ENCODE data around the gene SUPT20HL2.
"Not testable (repeated sequence)": the region's sequence is repeated elsewhere in the genome, so short reads cannot be mapped to it uniquely, and the experiment has no call there.

The SUPT20HL2 gene

DNA sequence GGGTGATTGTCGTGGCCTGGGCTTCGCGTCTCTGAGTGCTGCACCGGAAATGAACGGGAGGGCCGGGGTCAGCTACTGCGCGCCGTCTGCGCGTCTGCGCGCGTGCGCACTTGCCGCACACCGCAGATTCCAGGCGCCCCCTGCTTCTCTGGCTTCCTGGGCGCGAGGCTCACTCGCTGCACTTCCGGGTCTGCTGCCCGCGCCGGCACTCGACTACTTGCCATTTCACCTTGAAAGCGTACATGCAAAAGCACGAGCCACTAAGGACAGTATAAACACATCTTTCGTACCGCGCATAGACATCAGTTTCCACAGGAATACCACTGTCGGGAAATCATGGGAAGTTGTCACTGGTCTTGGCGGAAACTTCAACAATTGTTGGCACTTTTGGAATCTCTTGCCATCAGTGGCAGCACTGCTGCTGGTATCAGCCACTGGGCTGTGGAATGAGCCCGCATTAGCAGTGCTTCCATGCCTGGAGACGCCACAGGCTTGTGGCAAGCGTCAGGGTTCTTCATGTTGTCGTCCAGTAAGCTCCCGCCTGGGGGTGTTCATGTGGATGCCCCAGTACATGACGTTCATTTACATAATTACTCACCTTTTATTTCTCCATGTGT lies at the start of gene SUPT20HL2:
Gene SUPT20HL2, minus strand, starts transcription at position 51 of the 617 bp plus-strand sequence. CDS start 754 bp downstream, outside the sequence.
- no peaks in the 10 kb centered on the region for H3K4me1 ChIP-seq (ENCODE audit: control insufficient read depth, insufficient read depth, low read length)
- no peak within 1 kb of the TSS for H3K9ac ChIP-seq (ENCODE audit: low read length)
- H3K27me3 ChIP-seq (ENCODE audit: control insufficient read depth, insufficient read depth, low read length): no peaks in the 10 kb centered on the region
- no peaks in the 10 kb centered on the region for H3K36me3 ChIP-seq (ENCODE audit: control insufficient read depth, insufficient read depth, low read length)
- H3K4me3 ChIP-seq (ENCODE audit: low read length): no peak within 1 kb of the TSS
- no peak within 1 kb of the TSS for H3K27ac ChIP-seq (ENCODE audit: low read depth, low read length)

DNA sequence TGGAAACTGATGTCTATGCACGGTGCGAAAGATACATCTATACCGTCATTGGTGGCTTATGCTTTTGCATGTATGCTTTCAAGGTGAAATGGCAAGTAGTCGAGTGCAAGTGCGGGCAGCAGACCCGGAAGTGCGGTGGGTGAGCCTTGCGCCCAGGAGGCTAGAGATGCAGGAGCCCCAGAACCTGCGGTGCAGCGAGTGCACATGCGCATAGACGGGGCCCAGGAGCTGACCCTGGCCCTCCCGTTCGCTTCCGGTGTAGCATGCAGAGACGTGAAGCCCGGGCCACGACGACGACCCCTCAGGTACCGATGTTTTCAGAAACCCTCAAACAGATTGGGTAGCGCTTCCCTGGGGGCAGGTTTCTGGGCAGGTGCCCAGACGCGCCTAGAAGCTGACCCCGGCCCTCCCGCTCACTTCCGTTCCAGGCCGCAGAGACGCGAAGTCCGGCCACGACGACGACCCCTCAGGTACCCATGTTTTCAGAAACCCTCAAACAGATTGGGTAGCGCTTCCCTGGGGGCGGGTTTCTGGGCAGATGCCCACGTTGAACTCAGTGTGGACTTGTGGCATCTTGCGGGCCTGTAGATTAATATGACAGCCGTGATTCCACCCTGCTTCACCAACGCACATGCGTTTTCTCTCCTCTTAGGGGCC lies 48.3 kb upstream of the SUPT20HL2 start:
- H3K4me1 ChIP-seq (ENCODE audit: control insufficient read depth, insufficient read depth, low read length); H3K4me3 ChIP-seq (ENCODE audit: low read length); H3K27ac ChIP-seq (ENCODE audit: low read depth, low read length); H3K27me3 ChIP-seq (ENCODE audit: control insufficient read depth, insufficient read depth, low read length); H3K36me3 ChIP-seq (ENCODE audit: control insufficient read depth, insufficient read depth, low read length); H3K9ac ChIP-seq (ENCODE audit: low read length): not testable (repeated sequence)

DNA sequence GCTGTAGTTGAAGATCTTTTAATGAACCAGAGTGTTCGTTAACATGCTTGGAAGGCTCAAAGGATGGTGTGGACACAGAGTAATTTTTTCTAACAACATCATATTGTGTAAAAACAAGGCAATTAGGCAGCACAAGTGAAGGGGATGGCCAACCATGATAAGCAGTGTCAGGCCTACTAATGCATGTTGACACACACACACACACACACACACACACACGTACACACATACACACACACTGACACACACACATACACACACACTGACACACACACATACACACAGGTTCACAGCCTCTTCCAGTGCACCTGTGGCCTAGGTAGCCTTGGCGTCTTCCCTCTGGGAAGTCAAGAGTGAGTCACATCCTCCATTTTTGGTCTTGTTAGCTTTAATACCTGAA lies 46.4 kb upstream of the SUPT20HL2 start, which contains the start of gene SUPT20HL1:
Gene SUPT20HL1, plus strand, starts transcription at position 368 of the 400 bp plus-strand sequence. CDS start 2,122 bp downstream, outside the sequence.
- Histone ChIP-seq H3K36me3 (ENCODE audit: control insufficient read depth, insufficient read depth, low read length) (no peaks in the 10 kb centered on the region), H3K27ac (ENCODE audit: low read depth, low read length) (no peak within 1 kb of the TSS), H3K9ac (ENCODE audit: low read length) (no peak within 1 kb of the TSS), H3K4me3 (ENCODE audit: low read length) (no peak within 1 kb of the TSS), H3K27me3 (ENCODE audit: control insufficient read depth, insufficient read depth, low read length) (no peaks in the 10 kb centered on the region), H3K4me1 (ENCODE audit: control insufficient read depth, insufficient read depth, low read length) (no peaks in the 10 kb centered on the region)

GRCh38 chrX:24357106-24357505 lies 43.2 kb upstream of the SUPT20HL2 start:
- Histone ChIP-seq H3K4me1 (ENCODE audit: control insufficient read depth, insufficient read depth, low read length) (no peaks in the 10 kb centered on the region), H3K27ac (ENCODE audit: low read depth, low read length) (no peak overlapping the region), H3K9ac (ENCODE audit: low read length) (no peak overlapping the region), H3K27me3 (ENCODE audit: control insufficient read depth, insufficient read depth, low read length) (no peaks in the 10 kb centered on the region), H3K4me3 (ENCODE audit: low read length) (no peak overlapping the region), H3K36me3 (ENCODE audit: control insufficient read depth, insufficient read depth, low read length) (no peaks in the 10 kb centered on the region)

DNA sequence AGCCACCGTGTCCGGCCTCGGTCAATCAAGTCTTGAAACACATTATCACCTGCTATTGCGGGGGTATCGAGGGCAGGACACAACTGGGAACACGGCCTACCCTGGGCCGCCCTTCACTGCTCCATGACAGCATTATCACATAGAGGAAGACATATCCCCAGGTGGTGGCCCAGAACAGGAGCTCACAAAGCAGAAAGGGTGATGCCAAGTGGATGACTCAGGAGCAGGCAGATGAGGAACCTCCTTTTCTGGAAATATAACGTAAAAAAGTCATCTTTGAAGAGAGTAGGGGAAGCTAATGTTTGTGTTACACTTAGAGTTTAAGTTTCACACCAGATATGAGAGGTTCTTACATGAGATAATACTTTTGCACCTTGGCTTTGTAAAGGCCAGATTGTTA lies 41.2 kb upstream of the SUPT20HL2 start:
- H3K4me1 ChIP-seq (ENCODE audit: control insufficient read depth, insufficient read depth, low read length): no peaks in the 10 kb centered on the region
- no peaks in the 10 kb centered on the region for H3K36me3 ChIP-seq (ENCODE audit: control insufficient read depth, insufficient read depth, low read length)
- H3K27ac ChIP-seq (ENCODE audit: low read depth, low read length): no peak overlapping the region
- H3K27me3 ChIP-seq (ENCODE audit: control insufficient read depth, insufficient read depth, low read length): no peaks in the 10 kb centered on the region
- H3K9ac ChIP-seq (ENCODE audit: low read length): no peak overlapping the region
- H3K4me3 ChIP-seq (ENCODE audit: low read length): no peak overlapping the region

- Histone ChIP-seq H3K27me3 (ENCODE audit: control insufficient read depth, insufficient read depth, low read length) (no peaks in the 10 kb centered on the region), H3K27ac (ENCODE audit: low read depth, low read length) (no peak overlapping the region), H3K4me3 (ENCODE audit: low read length) (no peak overlapping the region), H3K9ac (ENCODE audit: low read length) (no peak overlapping the region), H3K36me3 (ENCODE audit: control insufficient read depth, insufficient read depth, low read length) (no peaks in the 10 kb centered on the region), H3K4me1 (ENCODE audit: control insufficient read depth, insufficient read depth, low read length) (no peaks in the 10 kb centered on the region)
Measured at GRCh38 chrX:24350217-24350616, 36.3 kb upstream of the SUPT20HL2 start.

DNA sequence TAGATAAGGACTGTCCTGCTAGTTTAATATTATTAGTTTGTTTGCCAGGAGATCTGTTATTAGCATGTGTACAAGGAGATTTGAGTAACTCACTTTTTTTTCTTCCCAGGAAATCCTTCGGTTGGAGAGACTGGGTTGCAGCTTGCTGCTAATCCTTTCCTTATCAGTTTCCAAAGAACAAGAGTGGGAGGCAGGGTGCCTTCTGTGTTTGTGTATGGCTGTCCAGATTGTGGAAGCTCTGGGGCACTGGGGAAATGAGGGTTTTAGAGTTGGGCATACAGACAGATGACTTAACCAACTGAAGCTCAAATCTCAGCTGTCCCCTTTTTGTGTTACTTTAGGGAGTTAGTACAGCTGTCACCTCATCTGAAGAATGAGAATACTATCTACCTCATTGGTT lies 34.0 kb upstream of the SUPT20HL2 start:
- H3K27ac ChIP-seq (ENCODE audit: low read depth, low read length): no peak overlapping the region
- H3K4me1 ChIP-seq (ENCODE audit: control insufficient read depth, insufficient read depth, low read length): no peaks in the 10 kb centered on the region
- H3K36me3 ChIP-seq (ENCODE audit: control insufficient read depth, insufficient read depth, low read length): no peaks in the 10 kb centered on the region

DNA sequence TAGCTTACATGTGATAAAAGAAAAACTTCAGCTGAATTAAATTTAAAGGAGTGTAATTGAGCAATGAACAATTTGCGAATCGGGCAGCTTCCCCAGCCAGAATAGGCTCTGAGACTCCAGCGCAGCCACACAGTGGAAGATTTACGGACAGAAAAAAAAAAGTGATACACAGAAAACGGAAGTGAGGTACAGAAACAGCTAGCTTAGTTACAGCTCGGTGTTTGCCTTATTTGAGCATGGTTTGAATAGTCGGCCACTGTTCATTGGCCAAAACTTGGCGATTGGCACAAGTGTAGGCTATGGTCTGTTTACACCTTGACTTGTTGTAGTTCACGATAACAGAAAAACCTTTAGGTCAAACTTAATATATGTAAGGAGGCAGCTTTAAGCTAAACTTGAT lies 29.9 kb upstream of the SUPT20HL2 start:
- no peaks in the 10 kb centered on the region for H3K27me3 ChIP-seq (ENCODE audit: control insufficient read depth, insufficient read depth, low read length)
- H3K27ac ChIP-seq (ENCODE audit: low read depth, low read length): no peak overlapping the region
- H3K4me3 ChIP-seq (ENCODE audit: low read length): no peak overlapping the region
- H3K4me1 ChIP-seq (ENCODE audit: control insufficient read depth, insufficient read depth, low read length): no peaks in the 10 kb centered on the region
- H3K9ac ChIP-seq (ENCODE audit: low read length): no peak overlapping the region
- H3K36me3 ChIP-seq (ENCODE audit: control insufficient read depth, insufficient read depth, low read length): no peaks in the 10 kb centered on the region

More for the DNA sequence above, 34.0 kb upstream of the SUPT20HL2 start:
- Histone ChIP-seq H3K4me3 (ENCODE audit: low read length) (no peak overlapping the region), H3K9ac (ENCODE audit: low read length) (no peak overlapping the region), H3K27me3 (ENCODE audit: control insufficient read depth, insufficient read depth, low read length) (no peaks in the 10 kb centered on the region)

DNA sequence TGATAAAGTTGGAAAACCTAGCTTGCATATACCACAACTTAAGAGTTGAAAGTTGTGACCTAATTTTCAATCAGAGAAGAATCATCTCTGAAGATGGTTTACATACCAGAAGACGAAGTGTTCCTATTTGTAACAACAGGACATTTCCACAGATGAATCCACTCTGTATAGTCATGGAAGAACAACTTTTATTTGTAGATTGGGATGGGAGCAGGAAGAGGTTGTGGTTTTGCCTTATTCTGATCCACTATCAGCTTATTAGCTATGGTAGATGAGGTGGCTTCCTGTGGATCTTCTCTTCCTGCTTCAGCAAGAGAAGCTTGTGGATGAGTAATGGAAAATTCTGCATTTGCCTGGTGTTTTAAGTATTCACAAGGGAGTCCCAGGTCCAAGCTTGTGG lies 27.9 kb upstream of the SUPT20HL2 start:
- H3K9ac ChIP-seq (ENCODE audit: low read length): no peak overlapping the region
- H3K4me1 ChIP-seq (ENCODE audit: control insufficient read depth, insufficient read depth, low read length): no peaks in the 10 kb centered on the region
- no peaks in the 10 kb centered on the region for H3K36me3 ChIP-seq (ENCODE audit: control insufficient read depth, insufficient read depth, low read length)
- H3K4me3 ChIP-seq (ENCODE audit: low read length): no peak overlapping the region
- no peak overlapping the region for H3K27ac ChIP-seq (ENCODE audit: low read depth, low read length)
- no peaks in the 10 kb centered on the region for H3K27me3 ChIP-seq (ENCODE audit: control insufficient read depth, insufficient read depth, low read length)

GRCh38 chrX:24340501-24340900 lies 26.6 kb upstream of the SUPT20HL2 start:
- H3K4me3 ChIP-seq (ENCODE audit: low read length): no peak overlapping the region
- no peak overlapping the region for H3K9ac ChIP-seq (ENCODE audit: low read length)
- no peak overlapping the region for H3K27ac ChIP-seq (ENCODE audit: low read depth, low read length)
- H3K27me3 ChIP-seq (ENCODE audit: control insufficient read depth, insufficient read depth, low read length): no peaks in the 10 kb centered on the region
- no peaks in the 10 kb centered on the region for H3K4me1 ChIP-seq (ENCODE audit: control insufficient read depth, insufficient read depth, low read length)
- H3K36me3 ChIP-seq (ENCODE audit: control insufficient read depth, insufficient read depth, low read length): no peaks in the 10 kb centered on the region

- Histone ChIP-seq H3K4me3 (ENCODE audit: low read length) (no peak overlapping the region), H3K4me1 (ENCODE audit: control insufficient read depth, insufficient read depth, low read length) (no peaks in the 10 kb centered on the region), H3K27ac (ENCODE audit: low read depth, low read length) (no peak overlapping the region), H3K9ac (ENCODE audit: low read length) (no peak overlapping the region), H3K27me3 (ENCODE audit: control insufficient read depth, insufficient read depth, low read length) (no peaks in the 10 kb centered on the region), H3K36me3 (ENCODE audit: control insufficient read depth, insufficient read depth, low read length) (no peaks in the 10 kb centered on the region)
Measured at GRCh38 chrX:24339911-24340310, 26.0 kb upstream of the SUPT20HL2 start.

GRCh38 chrX:24335871-24336270 lies 22.0 kb upstream of the SUPT20HL2 start:
- no peak overlapping the region for H3K4me3 ChIP-seq (ENCODE audit: low read length)
- no peaks in the 10 kb centered on the region for H3K4me1 ChIP-seq (ENCODE audit: control insufficient read depth, insufficient read depth, low read length)
- no peak overlapping the region for H3K27ac ChIP-seq (ENCODE audit: low read depth, low read length)
- no peaks in the 10 kb centered on the region for H3K27me3 ChIP-seq (ENCODE audit: control insufficient read depth, insufficient read depth, low read length)
- H3K36me3 ChIP-seq (ENCODE audit: control insufficient read depth, insufficient read depth, low read length): no peaks in the 10 kb centered on the region
- no peak overlapping the region for H3K9ac ChIP-seq (ENCODE audit: low read length)

GRCh38 chrX:24334461-24334860 lies 20.6 kb upstream of the SUPT20HL2 start:
- no peaks in the 10 kb centered on the region for H3K36me3 ChIP-seq (ENCODE audit: control insufficient read depth, insufficient read depth, low read length)

More at GRCh38 chrX:24334461-24334860, 20.6 kb upstream of the SUPT20HL2 start:
- Histone ChIP-seq H3K27ac (ENCODE audit: low read depth, low read length) (no peak overlapping the region), H3K9ac (ENCODE audit: low read length) (no peak overlapping the region), H3K4me3 (ENCODE audit: low read length) (no peak overlapping the region), H3K4me1 (ENCODE audit: control insufficient read depth, insufficient read depth, low read length) (no peaks in the 10 kb centered on the region), H3K27me3 (ENCODE audit: control insufficient read depth, insufficient read depth, low read length) (no peaks in the 10 kb centered on the region)

All from rectal smooth muscle tissue (tissue), 1 donor.